ENCODE measurements around the gene ING5.

ING5 gene

DNA sequence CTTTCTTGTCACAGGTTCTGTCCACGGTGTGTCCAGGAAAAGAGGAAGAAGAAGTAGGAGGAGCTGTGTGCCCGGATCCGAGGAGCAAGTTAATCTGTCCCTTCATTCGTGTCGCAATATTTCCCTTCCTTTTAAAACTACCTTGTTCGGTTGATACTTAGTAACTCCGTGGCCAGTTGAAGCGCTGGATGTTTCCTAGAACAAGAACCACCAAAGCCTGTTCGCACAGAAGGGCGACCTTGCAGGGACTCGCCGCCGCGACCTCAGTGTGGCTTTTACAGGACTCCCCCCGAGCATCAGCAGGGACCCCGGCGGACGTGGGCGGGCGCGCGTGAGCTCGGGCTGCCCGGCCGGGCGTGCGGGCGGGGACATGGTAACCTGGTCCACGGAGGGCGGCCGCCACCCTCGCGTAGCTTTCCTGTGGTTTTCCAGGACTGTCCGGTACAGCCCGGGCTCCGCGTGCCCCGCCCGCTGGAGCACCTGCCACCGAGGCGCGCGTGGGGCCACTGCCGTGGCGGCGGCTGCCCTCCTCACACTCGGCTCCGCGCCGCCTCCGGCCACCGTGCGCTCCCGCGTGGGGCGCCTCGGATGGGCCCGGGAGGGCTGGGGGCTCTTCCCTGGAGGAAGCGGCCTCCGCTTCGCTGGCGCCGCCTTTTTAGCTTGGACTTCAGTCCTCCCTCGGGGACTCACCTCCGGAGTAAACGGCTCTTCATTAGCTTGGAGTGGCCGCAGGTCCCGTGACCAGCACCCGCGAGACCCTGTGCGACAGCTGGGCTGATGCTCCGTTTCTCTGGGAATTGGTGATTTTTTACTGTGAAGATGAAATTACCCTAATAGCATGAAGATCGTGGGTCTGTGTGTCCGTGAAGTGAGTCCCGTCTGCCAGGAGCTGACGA lies 23.4 kb downstream of the ING5 start:
- TF ChIP-seq SIN3A (IDR thresholded peaks at IDR 0.05; ENCODE audit: borderline replicate concordance, insufficient read depth, low read length) (no peak), TAF1 (IDR thresholded peaks at IDR 0.05; ENCODE audit: borderline replicate concordance, insufficient read depth, low read length) (no peak), FOXP2 (optimal IDR thresholded peaks at IDR 0.05; ENCODE audit: borderline replicate concordance, extremely low read depth, extremely low read length, insufficient read depth) (no peak), POLR2AphosphoS5 (IDR thresholded peaks at IDR 0.05; ENCODE audit: low read depth, low read length) (no peak)
- TF ChIP-seq, protein P1, sequence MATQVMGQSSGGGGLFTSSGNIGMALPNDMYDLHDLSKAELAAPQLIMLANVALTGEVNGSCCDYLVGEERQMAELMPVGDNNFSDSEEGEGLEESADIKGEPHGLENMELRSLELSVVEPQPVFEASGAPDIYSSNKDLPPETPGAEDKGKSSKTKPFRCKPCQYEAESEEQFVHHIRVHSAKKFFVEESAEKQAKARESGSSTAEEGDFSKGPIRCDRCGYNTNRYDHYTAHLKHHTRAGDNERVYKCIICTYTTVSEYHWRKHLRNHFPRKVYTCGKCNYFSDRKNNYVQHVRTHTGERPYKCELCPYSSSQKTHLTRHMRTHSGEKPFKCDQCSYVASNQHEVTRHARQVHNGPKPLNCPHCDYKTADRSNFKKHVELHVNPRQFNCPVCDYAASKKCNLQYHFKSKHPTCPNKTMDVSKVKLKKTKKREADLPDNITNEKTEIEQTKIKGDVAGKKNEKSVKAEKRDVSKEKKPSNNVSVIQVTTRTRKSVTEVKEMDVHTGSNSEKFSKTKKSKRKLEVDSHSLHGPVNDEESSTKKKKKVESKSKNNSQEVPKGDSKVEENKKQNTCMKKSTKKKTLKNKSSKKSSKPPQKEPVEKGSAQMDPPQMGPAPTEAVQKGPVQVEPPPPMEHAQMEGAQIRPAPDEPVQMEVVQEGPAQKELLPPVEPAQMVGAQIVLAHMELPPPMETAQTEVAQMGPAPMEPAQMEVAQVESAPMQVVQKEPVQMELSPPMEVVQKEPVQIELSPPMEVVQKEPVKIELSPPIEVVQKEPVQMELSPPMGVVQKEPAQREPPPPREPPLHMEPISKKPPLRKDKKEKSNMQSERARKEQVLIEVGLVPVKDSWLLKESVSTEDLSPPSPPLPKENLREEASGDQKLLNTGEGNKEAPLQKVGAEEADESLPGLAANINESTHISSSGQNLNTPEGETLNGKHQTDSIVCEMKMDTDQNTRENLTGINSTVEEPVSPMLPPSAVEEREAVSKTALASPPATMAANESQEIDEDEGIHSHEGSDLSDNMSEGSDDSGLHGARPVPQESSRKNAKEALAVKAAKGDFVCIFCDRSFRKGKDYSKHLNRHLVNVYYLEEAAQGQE (IDR thresholded peaks at IDR 0.05; ENCODE audit: insufficient read depth in 1 of 2, low read depth in 2 of 2, low read length in 2 of 2), result no peak

DNA sequence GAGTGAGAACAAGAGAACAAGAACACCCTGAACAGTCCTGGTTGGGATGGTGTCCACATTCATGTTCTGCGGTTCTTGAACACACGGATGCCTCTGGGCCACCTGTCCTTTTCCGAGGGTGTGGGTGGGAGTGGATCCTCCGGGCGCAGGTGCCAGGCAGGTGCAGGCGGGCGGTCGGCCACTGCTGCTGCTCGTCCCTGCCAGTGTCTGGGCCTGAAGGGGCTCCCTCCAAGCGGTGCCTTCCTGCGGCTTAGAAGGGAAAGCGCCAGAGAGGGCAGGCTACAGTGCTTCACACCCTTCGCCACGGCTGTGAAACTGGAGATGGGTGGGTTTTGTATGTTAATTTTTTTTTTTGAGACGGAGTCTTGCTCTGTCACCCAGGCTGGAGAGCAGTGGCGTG lies 24.6 kb downstream of the ING5 start:
- TF ChIP-seq FOXP2 (optimal IDR thresholded peaks at IDR 0.05; ENCODE audit: borderline replicate concordance, extremely low read depth, extremely low read length, insufficient read depth), result no peak
- TF ChIP-seq SIN3A (IDR thresholded peaks at IDR 0.05; ENCODE audit: borderline replicate concordance, insufficient read depth, low read length), result no peak
- TF ChIP-seq TAF1 (IDR thresholded peaks at IDR 0.05; ENCODE audit: borderline replicate concordance, insufficient read depth, low read length), result no peak
- TF ChIP-seq, protein P1 (IDR thresholded peaks at IDR 0.05; ENCODE audit: insufficient read depth in 1 of 2, low read depth in 2 of 2, low read length in 2 of 2), result no peak
- TF ChIP-seq POLR2AphosphoS5 (IDR thresholded peaks at IDR 0.05; ENCODE audit: low read depth, low read length), result no peak

DNA sequence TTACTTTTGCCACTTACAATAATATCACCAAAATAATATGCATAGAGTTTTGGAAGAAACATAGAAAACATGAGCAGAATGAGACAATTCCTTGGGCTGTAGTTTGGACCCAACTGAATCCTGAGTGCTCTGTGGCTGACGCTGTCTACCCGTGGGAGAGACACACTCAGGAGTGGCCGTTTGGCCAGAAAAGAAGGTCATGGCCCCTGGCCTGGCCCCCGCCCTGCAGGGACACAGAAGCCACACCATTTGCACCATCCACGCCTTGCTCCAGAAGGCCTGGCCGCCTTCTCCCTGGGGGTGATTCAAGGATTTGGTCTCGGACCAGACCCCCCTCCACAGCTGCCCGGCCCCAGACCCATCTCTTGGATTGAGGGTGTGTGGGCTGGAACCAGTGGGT lies 26.2 kb downstream of the ING5 start:
- TF ChIP-seq SIN3A (IDR thresholded peaks at IDR 0.05; ENCODE audit: borderline replicate concordance, insufficient read depth, low read length), result no peak
- TF ChIP-seq, protein P1 (IDR thresholded peaks at IDR 0.05; ENCODE audit: insufficient read depth in 1 of 2, low read depth in 2 of 2, low read length in 2 of 2), result no peak
- no peak for TF ChIP-seq POLR2AphosphoS5 (IDR thresholded peaks at IDR 0.05; ENCODE audit: low read depth, low read length)
- TF ChIP-seq FOXP2 (optimal IDR thresholded peaks at IDR 0.05; ENCODE audit: borderline replicate concordance, extremely low read depth, extremely low read length, insufficient read depth), result no peak
- TF ChIP-seq TAF1 (IDR thresholded peaks at IDR 0.05; ENCODE audit: borderline replicate concordance, insufficient read depth, low read length), result no peak

DNA sequence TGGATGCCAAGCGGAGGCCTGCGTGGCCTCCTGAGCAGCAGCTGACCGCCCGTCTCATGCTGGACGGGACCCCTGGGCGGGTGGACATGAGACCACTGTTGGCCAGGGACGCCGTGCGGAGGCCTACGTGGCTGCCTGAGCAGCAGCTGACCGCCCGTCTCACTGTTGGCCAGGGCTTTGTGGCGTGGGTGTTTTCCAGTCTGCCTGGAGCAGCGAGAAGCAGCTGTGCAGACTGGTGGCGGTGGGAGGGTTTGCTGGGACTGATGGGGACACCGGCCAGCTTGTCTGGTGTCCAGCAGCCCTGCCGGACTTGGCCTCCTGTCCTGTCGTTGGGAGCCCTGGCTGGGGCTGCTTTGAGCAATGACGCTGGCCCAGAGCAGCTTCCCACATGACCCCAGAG lies 26.8 kb downstream of the ING5 start:
- TF ChIP-seq, protein P1 (IDR thresholded peaks at IDR 0.05; ENCODE audit: insufficient read depth in 1 of 2, low read depth in 2 of 2, low read length in 2 of 2), result no peak
- TF ChIP-seq TAF1 (IDR thresholded peaks at IDR 0.05; ENCODE audit: borderline replicate concordance, insufficient read depth, low read length), result no peak
- TF ChIP-seq FOXP2 (optimal IDR thresholded peaks at IDR 0.05; ENCODE audit: borderline replicate concordance, extremely low read depth, extremely low read length, insufficient read depth), result no peak
- no peak for TF ChIP-seq POLR2AphosphoS5 (IDR thresholded peaks at IDR 0.05; ENCODE audit: low read depth, low read length)
